K562 (cell line): ENCODE results near the gene DEDD2. TPM values are rescaled to one million over a fixed set of nuclear protein-coding genes. Genes with fewer than 3 reads are reported as not detected.
A peak's percentile ranks its signal among the peaks of the same experiment; 100 is the strongest.

ENCODE experiments used
- ARHGAP35 ChIP-seq: fragments of 450-650 bp; IDR thresholded peaks from 2 replicates; pipeline ENCODE4 v1.6.1; 2018; ENCODE audit not compliant: partially characterized antibody
- FOXK1 ChIP-seq: sonication (generic); formaldehyde crosslinking; IDR thresholded peaks from 2 replicates; pipeline ENCODE4 v1.8.0; 2022; ENCODE audit warnings: missing genetic modification reagents, mild to moderate bottlenecking, borderline replicate concordance
- NCOA6 ChIP-seq: fragments of 450-650 bp; IDR thresholded peaks from 2 replicates; pipeline ENCODE4 v1.6.1; 2017; ENCODE audit warnings: mild to moderate bottlenecking
- POLR2A ChIP-seq: fragments of 450-650 bp; conservative IDR thresholded peaks from 2 replicates; pipeline ENCODE4 v1.6.1; 2016
- RBM15 ChIP-seq: fragments of 200-400 bp; formaldehyde crosslinking; IDR thresholded peaks from 2 replicates; pipeline ENCODE4 v1.6.1; 2018; ENCODE audit warnings: mild to moderate bottlenecking, low read length, moderate library complexity; ENCODE audit not compliant: insufficient read depth
- RBM17 ChIP-seq: fragments of 200-400 bp; formaldehyde crosslinking; IDR thresholded peaks from 2 replicates; pipeline ENCODE4 v1.6.1; 2017; ENCODE audit warnings: low read depth, mild to moderate bottlenecking, low read length, borderline replicate concordance
- SIRT6 ChIP-seq: IDR thresholded peaks from one replicate; pipeline ENCODE4 v1.6.1; 2012; ENCODE audit warnings: low read depth, mild to moderate bottlenecking, control low read depth, inconsistent platforms, low read length, moderate library complexity
- SNRNP70 ChIP-seq: fragments of 200-400 bp; formaldehyde crosslinking; optimal IDR thresholded peaks from 2 replicates; pipeline ENCODE3; 2017; ENCODE audit warnings: low read depth, low read length
- TSC22D4 ChIP-seq: fragments of 450-650 bp; IDR thresholded peaks from 2 replicates; pipeline ENCODE4 v1.6.1; 2016; ENCODE audit warnings: missing genetic modification characterization, missing biosample characterization, control low read depth
- XRCC4 ChIP-seq: IDR thresholded peaks from one replicate; pipeline ENCODE4 v1.6.1; 2011; ENCODE audit not compliant: insufficient read depth, insufficient read length; ENCODE audit errors: extremely low read depth
- YY1 ChIP-seq, 3 experiments: IDR thresholded peaks; 2 replicates each; pipeline ENCODE4 v1.6.1; 2011; ENCODE audit warnings: low read length in 2 of 3, mild to moderate bottlenecking in 2 of 3, moderate library complexity in 2 of 3, borderline replicate concordance in 1 of 3, control low read depth in 1 of 3, low read depth in 1 of 3; ENCODE audit not compliant: insufficient read depth in 3 of 3, insufficient replicate concordance in 2 of 3, control insufficient read depth in 1 of 3, insufficient read length in 1 of 3; ENCODE audit errors: extremely low read depth in 1 of 3
- polyA plus RNA-seq, 8 experiments: library from polyadenylated mRNA; depleted of rRNA in 4 of 8; stranded (reverse) in 5 of 8; unstranded in 3 of 8; fragments of >200 nt; fragmentation: Nextera tagmentation in 2 of 8; fragmentation: Illumina TruSeq in 1 of 8; extraction: Ambion mirVana in 2 of 8; extraction: Trizol in 1 of 8; gene quantifications; 2 replicates each; pipeline versions ENCODE4 v1.2.1 to v1.2.3, GENCODE V29; 2011 to 2014; ENCODE audit warnings: inconsistent platforms in 1 of 8, missing spikeins in 1 of 8
- total RNA-seq, 7 experiments: library from RNA; depleted of rRNA in 6 of 7; stranded (reverse); fragments of >200 nt in 6 of 7; fragmentation: Illumina TruSeq in 2 of 7; extraction: Trizol in 2 of 7; gene quantifications; 2 replicates each; pipeline versions ENCODE4 v1.2.1 to v1.2.3, GENCODE V29; 2011 to 2021; ENCODE audit warnings: low replicate concordance in 1 of 7
- TF ChIP-seq, protein P1 (sequence below), 2 experiments: IDR thresholded peaks in 1 of 2; conservative IDR thresholded peaks in 1 of 2; 2 replicates each; pipeline ENCODE4 v1.6.1; 2016; ENCODE audit warnings: low read depth in 2 of 2, mild to moderate bottlenecking in 1 of 2, missing compliant biosample characterization in 1 of 2, missing genetic modification characterization in 1 of 2, moderate library complexity in 1 of 2
- TF ChIP-seq, protein P2 (sequence below): sonication (generic); formaldehyde crosslinking; IDR thresholded peaks from 2 replicates; pipeline ENCODE4 v1.8.0; 2022; ENCODE audit warnings: missing genetic modification reagents, mild to moderate bottlenecking, borderline replicate concordance
- TF ChIP-seq, protein P3 (sequence below): fragments of 450-650 bp; formaldehyde crosslinking; IDR thresholded peaks from 2 replicates; pipeline ENCODE4 v1.4.0; 2022; ENCODE audit warnings: missing genetic modification characterization
- TF ChIP-seq, protein P4 (sequence below): fragments of 250-450 bp; sonication (Bioruptor Pico); IDR thresholded peaks from 2 replicates; pipeline ENCODE4 v1.4.0; 2020; ENCODE audit warnings: mild to moderate bottlenecking, moderate library complexity, borderline replicate concordance
- TF ChIP-seq, protein P5 (sequence below): fragments of 450-650 bp; IDR thresholded peaks from 2 replicates; pipeline ENCODE4 v1.6.1; 2016; ENCODE audit warnings: low read depth, mild to moderate bottlenecking, moderate library complexity

The DEDD2 gene
- total and polyA plus RNA-seq, 9 of the 15 experiments (the other 6 are each of a cell fraction or from before 2014, with no cell fraction given) = 4.3 to 43.0 (median 29.2) TPM

DNA sequence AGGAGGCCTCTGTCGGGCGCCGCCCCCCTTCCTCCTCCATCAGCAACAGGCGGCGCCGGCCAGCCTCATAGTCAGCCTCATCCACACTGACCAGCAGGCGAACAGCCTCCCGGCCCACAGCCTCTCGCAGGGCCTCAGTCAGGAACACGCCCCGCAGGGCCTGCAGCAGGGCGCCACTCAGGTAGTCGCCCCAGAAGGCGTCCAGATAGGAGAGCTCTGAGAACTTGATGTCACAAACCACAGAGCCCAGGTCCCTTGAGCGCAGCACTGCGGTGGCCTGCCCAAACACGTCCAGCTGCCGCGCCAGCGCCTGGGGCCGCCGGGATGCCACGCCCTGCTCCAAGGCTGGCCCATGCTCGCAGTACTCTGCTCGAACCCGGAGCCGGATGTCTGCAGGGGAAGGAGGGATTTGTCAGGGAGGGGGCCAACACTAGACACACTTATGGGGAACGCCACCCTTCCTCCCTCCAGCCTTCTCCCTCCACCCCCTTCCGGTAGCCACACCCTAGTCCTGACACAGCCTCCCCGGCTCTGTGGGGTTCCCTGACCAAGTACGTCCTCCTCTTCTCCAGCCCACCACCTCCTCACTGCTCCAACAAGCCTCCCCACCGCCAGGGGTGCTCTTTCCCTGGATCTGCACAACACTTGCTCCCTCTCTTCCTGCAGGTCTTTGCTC, 17.9 kb downstream of the DEDD2 start (continued):
- TF ChIP-seq, protein P1, sequence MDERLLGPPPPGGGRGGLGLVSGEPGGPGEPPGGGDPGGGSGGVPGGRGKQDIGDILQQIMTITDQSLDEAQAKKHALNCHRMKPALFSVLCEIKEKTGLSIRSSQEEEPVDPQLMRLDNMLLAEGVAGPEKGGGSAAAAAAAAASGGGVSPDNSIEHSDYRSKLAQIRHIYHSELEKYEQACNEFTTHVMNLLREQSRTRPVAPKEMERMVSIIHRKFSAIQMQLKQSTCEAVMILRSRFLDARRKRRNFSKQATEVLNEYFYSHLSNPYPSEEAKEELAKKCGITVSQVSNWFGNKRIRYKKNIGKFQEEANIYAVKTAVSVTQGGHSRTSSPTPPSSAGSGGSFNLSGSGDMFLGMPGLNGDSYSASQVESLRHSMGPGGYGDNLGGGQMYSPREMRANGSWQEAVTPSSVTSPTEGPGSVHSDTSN (CRISPR knock-in tag; IDR thresholded peaks at IDR 0.05; ENCODE audit: low read depth) = no peak
- TF ChIP-seq, protein P1 (tag; conservative IDR thresholded peaks at IDR 0.05; ENCODE audit: low read depth) = no peak
- TF ChIP-seq TSC22D4 = no peak
- peak; percentile 1 to 27 (median 8) for TF ChIP-seq YY1 (IDR thresholded peaks at IDR 0.05; ENCODE audit: borderline replicate concordance in 1 of 3, control insufficient read depth in 1 of 3, extremely low read depth in 1 of 3, insufficient read depth in 3 of 3, insufficient read length in 1 of 3, insufficient replicate concordance in 2 of 3, low read depth in 1 of 3, low read length in 2 of 3)
- TF ChIP-seq, protein P2, sequence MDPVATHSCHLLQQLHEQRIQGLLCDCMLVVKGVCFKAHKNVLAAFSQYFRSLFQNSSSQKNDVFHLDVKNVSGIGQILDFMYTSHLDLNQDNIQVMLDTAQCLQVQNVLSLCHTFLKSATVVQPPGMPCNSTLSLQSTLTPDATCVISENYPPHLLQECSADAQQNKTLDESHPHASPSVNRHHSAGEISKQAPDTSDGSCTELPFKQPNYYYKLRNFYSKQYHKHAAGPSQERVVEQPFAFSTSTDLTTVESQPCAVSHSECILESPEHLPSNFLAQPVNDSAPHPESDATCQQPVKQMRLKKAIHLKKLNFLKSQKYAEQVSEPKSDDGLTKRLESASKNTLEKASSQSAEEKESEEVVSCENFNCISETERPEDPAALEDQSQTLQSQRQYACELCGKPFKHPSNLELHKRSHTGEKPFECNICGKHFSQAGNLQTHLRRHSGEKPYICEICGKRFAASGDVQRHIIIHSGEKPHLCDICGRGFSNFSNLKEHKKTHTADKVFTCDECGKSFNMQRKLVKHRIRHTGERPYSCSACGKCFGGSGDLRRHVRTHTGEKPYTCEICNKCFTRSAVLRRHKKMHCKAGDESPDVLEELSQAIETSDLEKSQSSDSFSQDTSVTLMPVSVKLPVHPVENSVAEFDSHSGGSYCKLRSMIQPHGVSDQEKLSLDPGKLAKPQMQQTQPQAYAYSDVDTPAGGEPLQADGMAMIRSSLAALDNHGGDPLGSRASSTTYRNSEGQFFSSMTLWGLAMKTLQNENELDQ (CRISPR knock-in tag) = no peak
- TF ChIP-seq POLR2A = no peak
- TF ChIP-seq FOXK1 (CRISPR knock-in tag) = no peak
- TF ChIP-seq, protein P3, sequence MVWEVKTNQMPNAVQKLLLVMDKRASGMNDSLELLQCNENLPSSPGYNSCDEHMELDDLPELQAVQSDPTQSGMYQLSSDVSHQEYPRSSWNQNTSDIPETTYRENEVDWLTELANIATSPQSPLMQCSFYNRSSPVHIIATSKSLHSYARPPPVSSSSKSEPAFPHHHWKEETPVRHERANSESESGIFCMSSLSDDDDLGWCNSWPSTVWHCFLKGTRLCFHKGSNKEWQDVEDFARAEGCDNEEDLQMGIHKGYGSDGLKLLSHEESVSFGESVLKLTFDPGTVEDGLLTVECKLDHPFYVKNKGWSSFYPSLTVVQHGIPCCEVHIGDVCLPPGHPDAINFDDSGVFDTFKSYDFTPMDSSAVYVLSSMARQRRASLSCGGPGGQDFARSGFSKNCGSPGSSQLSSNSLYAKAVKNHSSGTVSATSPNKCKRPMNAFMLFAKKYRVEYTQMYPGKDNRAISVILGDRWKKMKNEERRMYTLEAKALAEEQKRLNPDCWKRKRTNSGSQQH (CRISPR knock-in tag) = no peak; the same call in 1 of the 2 replicates
- no peak for TF ChIP-seq SNRNP70
- no peak for TF ChIP-seq XRCC4
- TF ChIP-seq ARHGAP35 = no peak
- TF ChIP-seq RBM17 = no peak
- no peak for TF ChIP-seq RBM15
- TF ChIP-seq NCOA6 = no peak
- TF ChIP-seq, protein P4, sequence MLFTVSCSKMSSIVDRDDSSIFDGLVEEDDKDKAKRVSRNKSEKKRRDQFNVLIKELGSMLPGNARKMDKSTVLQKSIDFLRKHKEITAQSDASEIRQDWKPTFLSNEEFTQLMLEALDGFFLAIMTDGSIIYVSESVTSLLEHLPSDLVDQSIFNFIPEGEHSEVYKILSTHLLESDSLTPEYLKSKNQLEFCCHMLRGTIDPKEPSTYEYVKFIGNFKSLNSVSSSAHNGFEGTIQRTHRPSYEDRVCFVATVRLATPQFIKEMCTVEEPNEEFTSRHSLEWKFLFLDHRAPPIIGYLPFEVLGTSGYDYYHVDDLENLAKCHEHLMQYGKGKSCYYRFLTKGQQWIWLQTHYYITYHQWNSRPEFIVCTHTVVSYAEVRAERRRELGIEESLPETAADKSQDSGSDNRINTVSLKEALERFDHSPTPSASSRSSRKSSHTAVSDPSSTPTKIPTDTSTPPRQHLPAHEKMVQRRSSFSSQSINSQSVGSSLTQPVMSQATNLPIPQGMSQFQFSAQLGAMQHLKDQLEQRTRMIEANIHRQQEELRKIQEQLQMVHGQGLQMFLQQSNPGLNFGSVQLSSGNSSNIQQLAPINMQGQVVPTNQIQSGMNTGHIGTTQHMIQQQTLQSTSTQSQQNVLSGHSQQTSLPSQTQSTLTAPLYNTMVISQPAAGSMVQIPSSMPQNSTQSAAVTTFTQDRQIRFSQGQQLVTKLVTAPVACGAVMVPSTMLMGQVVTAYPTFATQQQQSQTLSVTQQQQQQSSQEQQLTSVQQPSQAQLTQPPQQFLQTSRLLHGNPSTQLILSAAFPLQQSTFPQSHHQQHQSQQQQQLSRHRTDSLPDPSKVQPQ (CRISPR knock-in tag) = no peak
- TF ChIP-seq, protein P5, sequence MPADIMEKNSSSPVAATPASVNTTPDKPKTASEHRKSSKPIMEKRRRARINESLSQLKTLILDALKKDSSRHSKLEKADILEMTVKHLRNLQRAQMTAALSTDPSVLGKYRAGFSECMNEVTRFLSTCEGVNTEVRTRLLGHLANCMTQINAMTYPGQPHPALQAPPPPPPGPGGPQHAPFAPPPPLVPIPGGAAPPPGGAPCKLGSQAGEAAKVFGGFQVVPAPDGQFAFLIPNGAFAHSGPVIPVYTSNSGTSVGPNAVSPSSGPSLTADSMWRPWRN = no peak
- no peak for TF ChIP-seq SIRT6
